HEK293 (cell line): Measurements from ENCODE around the gene DMD.

Source experiments
- CTCF ChIA-PET: fragments of 350-600 bp; formaldehyde crosslinking; extraction: SDS; loops from one replicate; lab custom pipeline; 2021; ENCODE audit warnings: antibody characterized with exemption; lab: Yijun Ruan, JAX
- POLR2A ChIA-PET: fragments of 300-600 bp; formaldehyde crosslinking; extraction: SDS; loops from one replicate; lab custom pipeline; 2020; ENCODE audit warnings: antibody characterized with exemption, inconsistent platforms; lab: Yijun Ruan, JAX
- H3K27ac ChIP-seq: fragments of 200-500 bp; sonication (Bioruptor generic); 2 replicates; pipeline ENCODE4 v1.5.1; 2014; ENCODE audit warnings: low read depth, low read length, control low read depth, inconsistent platforms; ENCODE audit errors: extremely low read depth
- H3K36me3 ChIP-seq, 2 experiments: fragments of 200-500 bp in 1 of 2; sonication (Bioruptor generic) in 1 of 2; 1 replicate in 1 of 2; 2 replicates in 1 of 2; pipeline ENCODE4 v1.5.1; 2014 to 2017; ENCODE audit warnings: inconsistent platforms in 2 of 2, low read length in 2 of 2; ENCODE audit not compliant: control insufficient read depth in 2 of 2, insufficient read depth in 1 of 2
- H3K4me1 ChIP-seq: fragments of 200-500 bp; sonication (Bioruptor generic); 2 replicates; pipeline ENCODE4 v1.5.1; 2014; ENCODE audit warnings: mild to moderate bottlenecking, low read length, inconsistent platforms; ENCODE audit not compliant: control insufficient read depth, insufficient read depth
- H3K4me3 ChIP-seq: 2 replicates; pipeline ENCODE4 v1.5.1; 2011; ENCODE audit warnings: low read depth, mild to moderate bottlenecking, control low read depth, low read length, moderate library complexity
- H3K9me3 ChIP-seq: fragments of 200-500 bp; sonication (Bioruptor generic); 2 replicates; pipeline ENCODE4 v1.5.1; 2014; ENCODE audit warnings: low read depth, low read length, inconsistent platforms; ENCODE audit not compliant: control insufficient read depth, insufficient read depth
- EGR2 ChIP-seq: fragments of 450-650 bp; formaldehyde crosslinking; IDR thresholded peaks from 2 replicates; pipeline ENCODE4 v1.5.1; 2016; ENCODE audit warnings: low read depth, missing biosample characterization, missing genetic modification characterization
- GLIS2 ChIP-seq: fragments of 450-650 bp; formaldehyde crosslinking; IDR thresholded peaks from 2 replicates; pipeline ENCODE4 v1.5.1; 2016; ENCODE audit warnings: missing biosample characterization, missing genetic modification characterization
- HOXD13 ChIP-seq: sonication (generic); formaldehyde crosslinking; IDR thresholded peaks from 2 replicates; pipeline ENCODE4 v1.8.0; 2022; ENCODE audit warnings: missing genetic modification reagents, borderline replicate concordance
- KLF8 ChIP-seq: fragments of 450-650 bp; formaldehyde crosslinking; IDR thresholded peaks from 2 replicates; pipeline ENCODE4 v1.5.1; 2016; ENCODE audit warnings: missing biosample characterization, missing genetic modification characterization
- SP2 ChIP-seq: fragments of 450-650 bp; formaldehyde crosslinking; IDR thresholded peaks from 2 replicates; pipeline ENCODE4 v1.5.1; 2016; ENCODE audit warnings: missing biosample characterization, missing genetic modification characterization
- SP7 ChIP-seq: fragments of 450-650 bp; formaldehyde crosslinking; IDR thresholded peaks from 2 replicates; pipeline ENCODE4 v1.5.1; 2016; ENCODE audit warnings: missing biosample characterization, missing genetic modification characterization
- ZBTB1 ChIP-seq: fragments of 450-650 bp; formaldehyde crosslinking; IDR thresholded peaks from 2 replicates; pipeline ENCODE4 v1.5.1; 2016; ENCODE audit warnings: missing biosample characterization, missing genetic modification characterization
- ZBTB17 ChIP-seq: fragments of 450-650 bp; formaldehyde crosslinking; IDR thresholded peaks from 2 replicates; pipeline ENCODE4 v1.5.1; 2016; ENCODE audit warnings: missing biosample characterization, missing genetic modification characterization
- ZFP41 ChIP-seq: fragments of 450-650 bp; formaldehyde crosslinking; IDR thresholded peaks from 2 replicates; pipeline ENCODE4 v1.5.1; 2016; ENCODE audit warnings: missing biosample characterization, missing genetic modification characterization, borderline replicate concordance
- ZIC2 ChIP-seq: fragments of 450-650 bp; formaldehyde crosslinking; IDR thresholded peaks from 2 replicates; pipeline ENCODE4 v1.5.1; 2016; ENCODE audit warnings: missing biosample characterization, missing genetic modification characterization
- ZNF138 ChIP-seq: fragments of 450-650 bp; formaldehyde crosslinking; IDR thresholded peaks from 2 replicates; pipeline ENCODE4 v1.5.1; 2016; ENCODE audit warnings: missing biosample characterization, missing genetic modification characterization, borderline replicate concordance
- ZNF214 ChIP-seq: fragments of 450-650 bp; formaldehyde crosslinking; IDR thresholded peaks from 2 replicates; pipeline ENCODE4 v1.5.1; 2017; ENCODE audit warnings: missing biosample characterization, mild to moderate bottlenecking, missing genetic modification characterization, borderline replicate concordance
- ZNF223 ChIP-seq: fragments of 450-650 bp; formaldehyde crosslinking; IDR thresholded peaks from 2 replicates; pipeline ENCODE4 v1.5.1; 2016; ENCODE audit warnings: missing biosample characterization, missing genetic modification characterization
- ZNF23 ChIP-seq: fragments of 450-650 bp; formaldehyde crosslinking; IDR thresholded peaks from 2 replicates; pipeline ENCODE4 v1.5.1; 2016; ENCODE audit warnings: missing biosample characterization, missing genetic modification characterization, borderline replicate concordance
- ZNF324 ChIP-seq: fragments of 450-650 bp; formaldehyde crosslinking; IDR thresholded peaks from 2 replicates; pipeline ENCODE4 v1.5.1; 2016; ENCODE audit warnings: missing biosample characterization, missing genetic modification characterization
- ZNF558 ChIP-seq: fragments of 450-650 bp; formaldehyde crosslinking; IDR thresholded peaks from 2 replicates; pipeline ENCODE4 v1.5.1; 2016; ENCODE audit warnings: missing biosample characterization, missing genetic modification characterization
- ZNF623 ChIP-seq: fragments of 450-650 bp; formaldehyde crosslinking; IDR thresholded peaks from 2 replicates; pipeline ENCODE4 v1.5.1; 2016; ENCODE audit warnings: missing biosample characterization, missing genetic modification characterization
- ZNF660 ChIP-seq: fragments of 450-650 bp; IDR thresholded peaks from 2 replicates; pipeline ENCODE4 v1.5.1; 2018; ENCODE audit warnings: missing biosample characterization, mild to moderate bottlenecking, missing genetic modification characterization
- ZNF76 ChIP-seq: fragments of 450-650 bp; formaldehyde crosslinking; IDR thresholded peaks from 2 replicates; pipeline ENCODE4; 2016; ENCODE audit warnings: low read depth, missing biosample characterization, missing genetic modification characterization, borderline replicate concordance
- ZNF777 ChIP-seq: fragments of 450-650 bp; formaldehyde crosslinking; IDR thresholded peaks from 2 replicates; pipeline ENCODE4 v1.5.1; 2017; ENCODE audit warnings: missing biosample characterization, missing genetic modification characterization, borderline replicate concordance
- ZNF837 ChIP-seq: fragments of 450-650 bp; formaldehyde crosslinking; IDR thresholded peaks from 2 replicates; pipeline ENCODE4 v1.5.1; 2016; ENCODE audit warnings: missing biosample characterization, missing genetic modification characterization
- TF ChIP-seq, protein P1 (sequence below): fragments of 450-650 bp; formaldehyde crosslinking; IDR thresholded peaks from 2 replicates; pipeline ENCODE4 v1.5.1; 2016; ENCODE audit warnings: missing biosample characterization, missing genetic modification characterization
- TF ChIP-seq, protein P2 (sequence below): fragments of 450-650 bp; formaldehyde crosslinking; IDR thresholded peaks from 2 replicates; pipeline ENCODE4 v1.5.0; 2017; ENCODE audit warnings: missing biosample characterization, missing genetic modification characterization, borderline replicate concordance
- TF ChIP-seq, protein P3 (sequence below): fragments of 450-650 bp; formaldehyde crosslinking; IDR thresholded peaks from 2 replicates; pipeline ENCODE4 v1.5.1; 2016; ENCODE audit warnings: missing biosample characterization, missing genetic modification characterization, low read depth

Gene DMD

DNA sequence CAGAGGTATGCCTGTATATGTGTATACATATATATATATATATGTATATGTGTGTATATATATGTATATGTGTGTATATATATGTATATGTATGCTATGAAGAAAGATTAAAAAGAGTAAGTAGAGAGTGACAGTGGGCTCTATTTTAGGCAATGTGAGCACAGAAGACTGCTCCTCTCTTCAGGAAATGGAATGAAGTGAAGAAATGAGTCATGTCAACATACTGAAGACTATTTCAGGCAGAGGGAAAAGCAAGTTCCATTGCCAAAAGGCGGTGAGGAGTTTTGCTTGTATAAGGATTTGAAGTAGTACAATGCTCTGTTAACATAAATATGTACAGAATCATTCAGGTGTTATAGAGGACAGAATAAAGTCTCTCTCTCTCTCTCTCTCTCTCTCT is 1366.3 kb downstream of the DMD start:
- ChIA-PET POLR2A (no interaction called here), CTCF (no interaction called here)
- TF ChIP-seq ZNF777 (tag by site-specific recombination) (no peak), ZNF23 (tag by site-specific recombination) (no peak), ZNF223 (tag by site-specific recombination) (no peak), SP7 (tag by site-specific recombination) (no peak)

DNA sequence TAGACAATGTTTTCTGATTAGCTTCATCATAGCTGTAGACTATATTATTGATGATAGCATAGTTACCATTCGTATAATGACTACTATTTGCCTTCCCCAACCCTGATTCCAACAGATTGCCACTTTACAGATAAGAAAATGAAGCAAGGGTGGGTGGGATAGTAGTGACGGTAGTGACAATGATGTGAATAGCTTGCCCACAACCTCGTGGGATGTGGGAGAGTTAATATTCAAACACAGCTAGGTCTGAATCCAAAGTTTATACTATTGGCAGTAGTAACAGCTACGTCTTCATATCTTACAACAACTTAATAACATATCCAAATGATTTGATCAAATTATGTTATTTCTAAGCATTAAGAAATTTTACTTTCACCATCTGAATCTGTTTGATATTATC is 1372.7 kb downstream of the DMD start:
- TF ChIP-seq ZFP41 (tag by site-specific recombination): no peak
- TF ChIP-seq ZIC2 (tag by site-specific recombination): no peak
- TF ChIP-seq ZNF837 (tag by site-specific recombination): no peak
- TF ChIP-seq ZNF214 (tag by site-specific recombination): no peak
- TF ChIP-seq, protein P1, sequence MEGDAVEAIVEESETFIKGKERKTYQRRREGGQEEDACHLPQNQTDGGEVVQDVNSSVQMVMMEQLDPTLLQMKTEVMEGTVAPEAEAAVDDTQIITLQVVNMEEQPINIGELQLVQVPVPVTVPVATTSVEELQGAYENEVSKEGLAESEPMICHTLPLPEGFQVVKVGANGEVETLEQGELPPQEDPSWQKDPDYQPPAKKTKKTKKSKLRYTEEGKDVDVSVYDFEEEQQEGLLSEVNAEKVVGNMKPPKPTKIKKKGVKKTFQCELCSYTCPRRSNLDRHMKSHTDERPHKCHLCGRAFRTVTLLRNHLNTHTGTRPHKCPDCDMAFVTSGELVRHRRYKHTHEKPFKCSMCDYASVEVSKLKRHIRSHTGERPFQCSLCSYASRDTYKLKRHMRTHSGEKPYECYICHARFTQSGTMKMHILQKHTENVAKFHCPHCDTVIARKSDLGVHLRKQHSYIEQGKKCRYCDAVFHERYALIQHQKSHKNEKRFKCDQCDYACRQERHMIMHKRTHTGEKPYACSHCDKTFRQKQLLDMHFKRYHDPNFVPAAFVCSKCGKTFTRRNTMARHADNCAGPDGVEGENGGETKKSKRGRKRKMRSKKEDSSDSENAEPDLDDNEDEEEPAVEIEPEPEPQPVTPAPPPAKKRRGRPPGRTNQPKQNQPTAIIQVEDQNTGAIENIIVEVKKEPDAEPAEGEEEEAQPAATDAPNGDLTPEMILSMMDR: no peak
- no peak for TF ChIP-seq ZNF76
- no peak for TF ChIP-seq KLF8 (tag by site-specific recombination)
- Histone ChIP-seq H3K9me3 (no peaks in the 10 kb centered on the region; the same call in 1 of the 2 replicates), H3K4me3 (no peak overlapping the region), H3K36me3 (no peaks in the 10 kb centered on the region), H3K4me1 (no peaks in the 10 kb centered on the region), H3K27ac (no peak overlapping the region)
- CTCF ChIA-PET: no interaction called here
- POLR2A ChIA-PET: no interaction called here

More for the DNA sequence above, 1366.3 kb downstream of the DMD start:
- Histone ChIP-seq H3K9me3 (no peaks in the 10 kb centered on the region; the same call in 1 of the 2 replicates), H3K4me1 (no peaks in the 10 kb centered on the region), H3K36me3 (no peaks in the 10 kb centered on the region), H3K27ac (no peak overlapping the region), H3K4me3 (no peak overlapping the region)

DNA sequence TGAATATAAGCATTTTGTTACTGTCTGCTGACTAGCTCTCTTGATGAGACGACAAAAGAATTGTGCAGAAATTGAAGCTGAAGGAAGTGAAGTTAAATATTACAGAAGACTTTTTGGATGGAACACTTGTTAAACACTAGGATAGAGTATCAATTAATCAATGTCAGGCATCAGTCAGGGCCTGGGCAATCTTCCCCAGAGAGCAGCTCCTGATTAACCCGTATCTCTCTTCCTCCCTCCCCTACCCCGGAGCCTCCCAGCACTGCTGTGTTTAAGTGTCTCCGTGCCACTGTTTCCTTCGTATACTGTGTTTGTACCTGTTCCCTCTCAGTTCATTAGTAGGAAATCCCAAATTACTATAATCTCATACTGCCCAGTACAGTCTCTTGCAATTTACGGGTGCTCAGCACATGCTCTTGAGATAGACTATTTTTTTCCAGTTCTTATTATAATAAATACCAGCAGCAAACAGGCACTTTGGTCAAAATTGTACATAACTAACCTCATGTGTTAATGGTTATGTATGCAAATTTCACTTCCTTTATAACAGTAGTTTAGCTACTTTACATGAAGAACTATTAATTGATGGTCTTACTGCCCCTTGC is 1373.8 kb downstream of the DMD start:
- H3K9me3 ChIP-seq: no peaks in the 10 kb centered on the region
- no peaks in the 10 kb centered on the region for H3K4me1 ChIP-seq
- ChIA-PET POLR2A (no interaction called here), CTCF (interaction anchor here (0.7 kb wide), 1 partner anchor 681 kb away, joined by 4 read pairs; no protein-coding TSS in a partner anchor)
- H3K36me3 ChIP-seq: no peaks in the 10 kb centered on the region
- H3K4me3 ChIP-seq: no peak overlapping the region
- no peak for TF ChIP-seq GLIS2 (tag by site-specific recombination)
- no peak for TF ChIP-seq HOXD13
- TF ChIP-seq, protein P2, sequence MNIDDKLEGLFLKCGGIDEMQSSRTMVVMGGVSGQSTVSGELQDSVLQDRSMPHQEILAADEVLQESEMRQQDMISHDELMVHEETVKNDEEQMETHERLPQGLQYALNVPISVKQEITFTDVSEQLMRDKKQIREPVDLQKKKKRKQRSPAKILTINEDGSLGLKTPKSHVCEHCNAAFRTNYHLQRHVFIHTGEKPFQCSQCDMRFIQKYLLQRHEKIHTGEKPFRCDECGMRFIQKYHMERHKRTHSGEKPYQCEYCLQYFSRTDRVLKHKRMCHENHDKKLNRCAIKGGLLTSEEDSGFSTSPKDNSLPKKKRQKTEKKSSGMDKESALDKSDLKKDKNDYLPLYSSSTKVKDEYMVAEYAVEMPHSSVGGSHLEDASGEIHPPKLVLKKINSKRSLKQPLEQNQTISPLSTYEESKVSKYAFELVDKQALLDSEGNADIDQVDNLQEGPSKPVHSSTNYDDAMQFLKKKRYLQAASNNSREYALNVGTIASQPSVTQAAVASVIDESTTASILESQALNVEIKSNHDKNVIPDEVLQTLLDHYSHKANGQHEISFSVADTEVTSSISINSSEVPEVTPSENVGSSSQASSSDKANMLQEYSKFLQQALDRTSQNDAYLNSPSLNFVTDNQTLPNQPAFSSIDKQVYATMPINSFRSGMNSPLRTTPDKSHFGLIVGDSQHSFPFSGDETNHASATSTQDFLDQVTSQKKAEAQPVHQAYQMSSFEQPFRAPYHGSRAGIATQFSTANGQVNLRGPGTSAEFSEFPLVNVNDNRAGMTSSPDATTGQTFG (tag by site-specific recombination): no peak
- TF ChIP-seq ZNF558: no peak
- no peak for TF ChIP-seq EGR2 (tag by site-specific recombination)
- TF ChIP-seq ZNF324: no peak
- no peak for TF ChIP-seq ZNF660 (tag by site-specific recombination)
- no peak for TF ChIP-seq SP2 (tag by site-specific recombination)
- no peak for TF ChIP-seq ZBTB17 (tag by site-specific recombination)
- no peak for TF ChIP-seq ZNF138 (tag by site-specific recombination)
- TF ChIP-seq ZBTB1 (tag by site-specific recombination): no peak
- TF ChIP-seq ZNF623 (tag by site-specific recombination): no peak
- TF ChIP-seq, protein P3, sequence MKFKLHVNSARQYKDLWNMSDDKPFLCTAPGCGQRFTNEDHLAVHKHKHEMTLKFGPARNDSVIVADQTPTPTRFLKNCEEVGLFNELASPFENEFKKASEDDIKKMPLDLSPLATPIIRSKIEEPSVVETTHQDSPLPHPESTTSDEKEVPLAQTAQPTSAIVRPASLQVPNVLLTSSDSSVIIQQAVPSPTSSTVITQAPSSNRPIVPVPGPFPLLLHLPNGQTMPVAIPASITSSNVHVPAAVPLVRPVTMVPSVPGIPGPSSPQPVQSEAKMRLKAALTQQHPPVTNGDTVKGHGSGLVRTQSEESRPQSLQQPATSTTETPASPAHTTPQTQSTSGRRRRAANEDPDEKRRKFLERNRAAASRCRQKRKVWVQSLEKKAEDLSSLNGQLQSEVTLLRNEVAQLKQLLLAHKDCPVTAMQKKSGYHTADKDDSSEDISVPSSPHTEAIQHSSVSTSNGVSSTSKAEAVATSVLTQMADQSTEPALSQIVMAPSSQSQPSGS: no peak
- no peak for TF ChIP-seq ZIC2 (tag by site-specific recombination)
- H3K27ac ChIP-seq: no peak overlapping the region
